ENCODE measurements around the gene RNF181. TPM values are rescaled to one million over a fixed set of nuclear protein-coding genes. Genes with fewer than 3 reads are reported as not detected.

Gene RNF181
- total and polyA plus RNA-seq, 2 of the 13 experiments (the other 11 are each of a cell fraction or from before 2014, with no cell fraction given), result 224 to 578 TPM

DNA sequence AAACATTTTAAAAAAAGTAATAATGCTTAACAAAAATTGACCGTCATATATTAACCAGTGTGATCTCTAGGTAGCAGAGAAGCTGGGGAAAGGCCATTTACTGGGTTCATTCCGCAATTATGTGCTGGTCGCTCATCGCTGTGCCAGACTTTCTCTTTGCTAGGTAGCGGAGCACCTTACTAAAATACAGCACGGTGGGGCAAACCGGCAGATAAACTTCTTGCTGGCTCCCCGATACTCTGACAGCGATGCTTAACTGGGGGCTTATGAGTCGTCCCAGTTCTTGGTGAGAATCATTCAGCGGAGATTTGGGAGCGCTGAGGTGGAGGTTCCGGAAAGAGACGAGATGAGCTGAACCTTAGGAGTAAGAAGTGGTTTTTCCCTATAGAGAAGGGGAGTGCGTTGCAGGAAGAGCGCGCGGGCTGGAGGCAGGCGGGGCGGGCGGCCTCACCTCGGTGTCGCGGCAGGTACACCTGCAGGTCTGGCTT is 15.7 kb downstream of the RNF181 start (continued):
- TF ChIP-seq HMGXB3 (CRISPR knock-in tag; IDR thresholded peaks at IDR 0.05; ENCODE audit: borderline replicate concordance) (no peak; the same call in 1 of the 2 replicates), ZNF773 (CRISPR knock-in tag; IDR thresholded peaks at IDR 0.05; ENCODE audit: borderline replicate concordance) (no peak), NPAS2 (CRISPR knock-in tag; IDR thresholded peaks at IDR 0.05; ENCODE audit: borderline replicate concordance) (no peak), GLI4 (CRISPR knock-in tag; IDR thresholded peaks at IDR 0.05; ENCODE audit: borderline replicate concordance) (no peak; the same call in 1 of the 2 replicates), STAG1 (CRISPR knock-in tag; IDR thresholded peaks at IDR 0.05) (peak; percentile 1; the same call in 1 of the 2 replicates), ZNF678 (CRISPR knock-in tag; IDR thresholded peaks at IDR 0.05) (0 out of 2 replicates have a peak, but pooled peaks have one; percentile 64), ZNF878 (CRISPR knock-in tag; IDR thresholded peaks at IDR 0.05) (0 out of 2 replicates have a peak, but pooled peaks have one; percentile 36), RXRB (CRISPR knock-in tag; IDR thresholded peaks at IDR 0.05; ENCODE audit: borderline replicate concordance) (no peak), ZNF513 (CRISPR knock-in tag; conservative IDR thresholded peaks at IDR 0.05) (no peak), ZNF337 (CRISPR knock-in tag; IDR thresholded peaks at IDR 0.05; ENCODE audit: borderline replicate concordance, low read depth) (0 out of 2 replicates have a peak, but pooled peaks have one; percentile 14), SSRP1 (CRISPR knock-in tag; IDR thresholded peaks at IDR 0.05) (no peak), CREB1 (IDR thresholded peaks at IDR 0.05) (no peak), CREB1 (CRISPR knock-in tag; IDR thresholded peaks at IDR 0.05) (no peak), CC2D1A (CRISPR knock-in tag; IDR thresholded peaks at IDR 0.05) (peak; percentile 40; the same call in 1 of the 2 replicates)
- TF ChIP-seq, protein P1, sequence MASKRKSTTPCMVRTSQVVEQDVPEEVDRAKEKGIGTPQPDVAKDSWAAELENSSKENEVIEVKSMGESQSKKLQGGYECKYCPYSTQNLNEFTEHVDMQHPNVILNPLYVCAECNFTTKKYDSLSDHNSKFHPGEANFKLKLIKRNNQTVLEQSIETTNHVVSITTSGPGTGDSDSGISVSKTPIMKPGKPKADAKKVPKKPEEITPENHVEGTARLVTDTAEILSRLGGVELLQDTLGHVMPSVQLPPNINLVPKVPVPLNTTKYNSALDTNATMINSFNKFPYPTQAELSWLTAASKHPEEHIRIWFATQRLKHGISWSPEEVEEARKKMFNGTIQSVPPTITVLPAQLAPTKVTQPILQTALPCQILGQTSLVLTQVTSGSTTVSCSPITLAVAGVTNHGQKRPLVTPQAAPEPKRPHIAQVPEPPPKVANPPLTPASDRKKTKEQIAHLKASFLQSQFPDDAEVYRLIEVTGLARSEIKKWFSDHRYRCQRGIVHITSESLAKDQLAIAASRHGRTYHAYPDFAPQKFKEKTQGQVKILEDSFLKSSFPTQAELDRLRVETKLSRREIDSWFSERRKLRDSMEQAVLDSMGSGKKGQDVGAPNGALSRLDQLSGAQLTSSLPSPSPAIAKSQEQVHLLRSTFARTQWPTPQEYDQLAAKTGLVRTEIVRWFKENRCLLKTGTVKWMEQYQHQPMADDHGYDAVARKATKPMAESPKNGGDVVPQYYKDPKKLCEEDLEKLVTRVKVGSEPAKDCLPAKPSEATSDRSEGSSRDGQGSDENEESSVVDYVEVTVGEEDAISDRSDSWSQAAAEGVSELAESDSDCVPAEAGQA (IDR thresholded peaks at IDR 0.05; ENCODE audit: low read depth), result no peak
- TF ChIP-seq, protein P1 (CRISPR knock-in tag; IDR thresholded peaks at IDR 0.05; ENCODE audit: borderline replicate concordance), result no peak
- TF ChIP-seq, protein P2, sequence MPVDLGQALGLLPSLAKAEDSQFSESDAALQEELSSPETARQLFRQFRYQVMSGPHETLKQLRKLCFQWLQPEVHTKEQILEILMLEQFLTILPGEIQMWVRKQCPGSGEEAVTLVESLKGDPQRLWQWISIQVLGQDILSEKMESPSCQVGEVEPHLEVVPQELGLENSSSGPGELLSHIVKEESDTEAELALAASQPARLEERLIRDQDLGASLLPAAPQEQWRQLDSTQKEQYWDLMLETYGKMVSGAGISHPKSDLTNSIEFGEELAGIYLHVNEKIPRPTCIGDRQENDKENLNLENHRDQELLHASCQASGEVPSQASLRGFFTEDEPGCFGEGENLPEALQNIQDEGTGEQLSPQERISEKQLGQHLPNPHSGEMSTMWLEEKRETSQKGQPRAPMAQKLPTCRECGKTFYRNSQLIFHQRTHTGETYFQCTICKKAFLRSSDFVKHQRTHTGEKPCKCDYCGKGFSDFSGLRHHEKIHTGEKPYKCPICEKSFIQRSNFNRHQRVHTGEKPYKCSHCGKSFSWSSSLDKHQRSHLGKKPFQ (CRISPR knock-in tag; IDR thresholded peaks at IDR 0.05; ENCODE audit: insufficient replicate concordance), result no peak
